DMS 273 (cell line): ENCODE data around the gene IRF4.
A peak's percentile ranks its signal among the peaks of the same experiment; 100 is the strongest.
"Not testable (repeated sequence)": the region's sequence is repeated elsewhere in the genome, so short reads cannot be mapped to it uniquely, and the experiment has no call there.

ENCODE experiments used
- DNase-seq: peaks from one replicate; lab custom pipeline; 2025; ENCODE audit not compliant: unreplicated experiment; lab: John Stamatoyannopoulos, UW

The IRF4 gene

GRCh38 chr6:411402-412145 lies 20.0 kb downstream of the IRF4 start:
- peak; percentile 35 for DNase-seq

GRCh38 chr6:412146-412886 lies 20.8 kb downstream of the IRF4 start:
- DNase-seq, result no peak

- DNase-seq, result no peak
Measured at GRCh38 chr6:414447-414846, 22.9 kb downstream of the IRF4 start.

- DNase-seq, result no peak
Measured at GRCh38 chr6:415087-415486, 23.5 kb downstream of the IRF4 start.

GRCh38 chr6:421211-421610 lies 29.7 kb downstream of the IRF4 start:
- DNase-seq, result no peak

GRCh38 chr6:422433-423054 lies 31.0 kb downstream of the IRF4 start:
- no peak for DNase-seq

- DNase-seq, result no peak
Measured at GRCh38 chr6:423055-423798, 31.7 kb downstream of the IRF4 start.

GRCh38 chr6:423799-424345 lies 32.3 kb downstream of the IRF4 start:
- DNase-seq, result no peak

GRCh38 chr6:424741-425417 lies 33.3 kb downstream of the IRF4 start:
- DNase-seq, result no peak

GRCh38 chr6:425418-425788 lies 33.9 kb downstream of the IRF4 start:
- DNase-seq, result not testable (repeated sequence)

GRCh38 chr6:426198-426738 lies 34.7 kb downstream of the IRF4 start:
- not testable (repeated sequence) for DNase-seq

GRCh38 chr6:428047-428603 lies 36.6 kb downstream of the IRF4 start:
- DNase-seq, result no peak

- DNase-seq, result no peak
Measured at GRCh38 chr6:429515-430121, 38.1 kb downstream of the IRF4 start.

- no peak for DNase-seq
Measured at GRCh38 chr6:431504-431903, 40.0 kb downstream of the IRF4 start.

- DNase-seq, result no peak
Measured at GRCh38 chr6:431986-432385, 40.4 kb downstream of the IRF4 start.

GRCh38 chr6:434051-434705 lies 42.6 kb downstream of the IRF4 start:
- no peak for DNase-seq

GRCh38 chr6:435441-436307 lies 44.1 kb downstream of the IRF4 start:
- DNase-seq, result no peak
